NCI-H2029 treated with DMSO at 0.1 percent for 48 hours (cell line): ENCODE data around the gene HMGA1.
"Not testable (repeated sequence)": the region's sequence is repeated elsewhere in the genome, so short reads cannot be mapped to it uniquely, and the experiment has no call there.

ENCODE experiments used
- DNase-seq: peaks from one replicate; lab custom pipeline; 2025; lab: John Stamatoyannopoulos, UW

The HMGA1 gene

DNA sequence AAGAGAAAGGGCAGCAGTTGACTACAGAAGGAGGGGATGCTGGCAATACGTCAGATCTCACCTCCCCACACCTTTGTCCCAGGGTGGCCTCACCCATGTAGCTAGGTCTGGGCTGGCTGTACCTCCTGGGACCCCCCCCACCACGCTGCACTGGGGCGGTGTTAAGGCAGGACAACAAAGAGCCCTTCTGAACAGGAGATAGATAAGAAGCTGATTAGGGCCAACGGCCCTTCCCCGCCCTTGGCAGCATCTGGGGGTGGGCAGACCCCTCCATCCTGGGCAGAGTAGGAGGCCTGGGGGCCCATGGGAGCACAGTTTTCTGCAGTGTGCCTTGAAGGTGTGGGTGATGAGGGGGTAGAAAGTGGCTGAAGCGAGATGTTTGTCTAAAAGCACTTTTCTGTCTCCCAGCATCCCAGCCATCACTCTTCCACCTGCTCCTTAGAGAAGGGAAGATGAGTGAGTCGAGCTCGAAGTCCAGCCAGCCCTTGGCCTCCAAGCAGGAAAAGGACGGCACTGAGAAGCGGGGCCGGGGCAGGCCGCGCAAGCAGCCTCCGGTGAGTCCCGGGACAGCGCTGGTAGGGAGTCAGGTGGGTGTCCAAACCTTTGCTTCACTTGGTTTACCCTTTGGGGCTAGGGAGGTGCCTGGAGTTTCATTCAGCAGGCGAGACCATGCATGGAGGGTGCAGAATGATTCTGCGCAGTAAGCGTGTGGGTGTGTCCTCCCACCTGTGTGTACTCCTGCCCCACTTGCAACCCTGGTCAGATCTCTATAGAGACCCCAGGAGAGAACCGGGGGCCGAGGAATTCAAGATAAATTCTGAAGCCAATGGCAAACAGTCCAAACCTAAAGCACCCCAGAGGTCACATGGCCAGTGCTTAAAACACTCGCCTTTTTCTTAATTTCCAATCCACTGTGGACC is 3.9 kb downstream of the HMGA1 start:
- DNase-seq = no peak

- DNase-seq = no peak
Observed at GRCh38 chr6:34241351-34242215, 4.9 kb downstream of the HMGA1 start.

DNA sequence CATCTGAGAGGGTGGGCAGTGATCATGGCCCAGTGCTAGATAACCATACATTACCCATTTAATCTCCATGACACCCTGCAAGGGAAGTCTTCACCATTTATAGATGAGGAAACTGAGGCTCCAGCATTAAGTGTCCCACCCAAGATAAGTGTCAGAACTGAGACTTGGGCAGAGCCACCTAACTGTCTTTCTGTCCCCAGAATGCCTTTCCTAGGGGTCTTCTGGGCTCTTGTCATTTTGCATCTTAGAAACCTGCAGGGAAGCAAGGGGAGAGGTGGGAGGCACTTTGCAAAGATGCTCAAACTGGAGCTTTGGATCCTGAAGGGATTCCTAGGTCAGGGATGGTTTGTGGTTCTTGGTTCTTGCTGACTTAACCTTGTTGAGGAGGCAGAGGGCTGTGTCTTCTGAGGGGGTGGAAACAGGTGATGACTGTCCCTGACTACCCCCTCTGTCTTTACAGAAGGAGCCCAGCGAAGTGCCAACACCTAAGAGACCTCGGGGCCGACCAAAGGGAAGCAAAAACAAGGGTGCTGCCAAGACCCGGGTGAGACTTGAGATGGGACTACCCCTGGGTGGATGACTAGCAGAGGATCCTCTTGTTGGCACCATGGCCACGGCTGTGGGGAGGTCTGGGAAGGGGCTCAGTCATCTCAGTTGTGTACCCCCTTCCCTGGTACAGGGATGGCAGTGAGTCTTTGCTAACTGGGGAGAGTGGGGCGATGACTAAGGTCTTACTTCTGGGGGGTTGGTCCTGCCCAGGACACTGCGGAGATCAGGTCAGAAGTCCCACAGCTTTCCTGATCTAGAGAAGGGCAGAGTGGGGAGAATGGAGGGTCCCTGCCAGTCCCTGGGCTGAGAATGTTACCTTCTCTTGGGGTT is 5.8 kb downstream of the HMGA1 start:
- DNase-seq = no peak

GRCh38 chr6:34243131-34243771 is 6.6 kb downstream of the HMGA1 start:
- DNase-seq = no peak

DNA sequence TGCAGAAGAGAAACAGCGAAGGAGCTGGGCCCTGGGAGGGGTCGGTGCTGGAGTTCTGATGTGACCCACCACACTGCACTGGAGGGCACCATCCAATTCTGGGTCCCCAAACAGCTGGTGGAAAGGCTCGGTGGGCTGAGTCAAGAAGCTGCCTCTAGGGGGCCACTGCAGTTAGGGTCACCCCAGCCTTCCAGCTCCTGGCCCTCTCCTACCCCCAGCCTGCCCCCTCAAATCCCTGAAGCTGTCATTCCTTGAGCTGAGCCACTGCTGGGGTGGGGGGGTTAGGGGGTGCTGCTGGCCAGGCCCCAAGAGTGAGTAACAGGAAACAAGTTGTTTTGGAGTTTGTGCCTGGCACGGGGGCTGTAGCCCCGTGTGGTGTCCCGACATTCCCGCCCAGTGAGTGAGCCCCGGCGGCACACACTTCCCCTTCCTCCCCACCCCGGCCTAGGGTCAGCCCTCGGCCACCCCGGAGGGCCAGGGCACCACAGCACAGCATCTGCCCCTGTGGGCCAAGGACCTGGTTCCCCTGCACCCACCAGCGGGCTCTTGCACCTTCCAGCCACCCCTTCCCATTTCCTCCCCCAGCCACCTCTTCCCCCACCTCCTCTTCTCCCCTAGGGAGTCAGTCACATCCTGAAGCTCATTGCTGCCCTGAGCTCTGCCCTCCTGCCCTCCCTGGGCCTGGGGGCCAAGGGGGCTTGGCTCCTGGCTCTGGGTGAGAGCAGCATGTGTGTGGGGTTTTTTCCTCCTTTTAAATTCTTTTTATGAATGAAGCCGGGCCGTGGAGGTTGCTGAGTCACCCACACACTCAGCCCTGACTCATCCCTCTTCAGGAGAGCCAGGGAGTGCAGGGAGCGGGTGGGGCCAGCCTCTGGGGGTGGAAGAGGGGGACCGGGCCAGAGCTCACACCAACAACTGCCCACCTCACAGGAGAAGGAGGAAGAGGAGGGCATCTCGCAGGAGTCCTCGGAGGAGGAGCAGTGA is 7.5 kb downstream of the HMGA1 start:
- DNase-seq = no peak

- not testable (repeated sequence) for DNase-seq
Observed at GRCh38 chr6:34245032-34245760, 8.5 kb downstream of the HMGA1 start.

GRCh38 chr6:34245761-34246140 is 9.1 kb downstream of the HMGA1 start:
- not testable (repeated sequence) for DNase-seq

- DNase-seq = no peak
Observed at GRCh38 chr6:34246249-34246562, 9.5 kb downstream of the HMGA1 start.

DNA sequence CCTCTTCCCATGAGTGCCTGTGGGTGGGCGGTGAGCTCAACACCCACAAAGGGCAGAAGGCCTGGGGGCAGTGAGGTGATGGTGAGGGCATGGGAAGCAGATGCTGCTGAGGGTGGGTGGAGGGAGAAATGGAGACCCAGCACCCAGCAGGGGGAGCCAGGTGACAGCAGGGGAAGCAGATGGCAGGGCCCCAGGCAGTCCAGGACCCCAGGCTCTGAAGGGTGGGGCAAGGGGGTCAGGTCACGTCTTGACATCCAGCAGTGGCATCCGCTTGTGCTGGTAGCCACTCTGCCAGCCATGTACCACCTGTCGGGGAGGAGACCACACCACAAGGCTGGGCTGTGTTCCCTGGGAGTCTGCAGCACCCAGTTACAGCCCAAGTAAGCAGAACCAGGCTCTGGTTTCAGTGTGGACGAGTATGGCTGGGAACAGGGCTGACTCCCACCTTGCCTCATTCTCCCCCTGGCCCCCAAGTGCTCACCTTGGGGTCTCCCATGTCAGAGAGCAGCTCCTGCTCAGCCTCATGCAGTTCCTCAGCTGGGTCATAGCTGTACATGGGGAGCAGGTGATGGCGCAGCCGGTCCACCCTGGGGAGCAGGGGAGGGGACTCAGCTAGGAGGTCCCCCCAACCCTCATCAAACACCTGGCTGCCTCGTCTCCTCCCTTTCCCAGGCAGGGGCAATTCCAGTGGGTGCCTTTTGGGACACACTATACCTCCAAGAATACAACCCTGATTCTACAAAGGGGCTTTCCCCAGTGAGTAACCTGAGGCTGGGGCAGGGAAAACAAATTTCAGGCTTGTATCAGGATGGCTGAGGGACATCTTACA is 10.1 kb downstream of the HMGA1 start:
- DNase-seq = no peak

DNA sequence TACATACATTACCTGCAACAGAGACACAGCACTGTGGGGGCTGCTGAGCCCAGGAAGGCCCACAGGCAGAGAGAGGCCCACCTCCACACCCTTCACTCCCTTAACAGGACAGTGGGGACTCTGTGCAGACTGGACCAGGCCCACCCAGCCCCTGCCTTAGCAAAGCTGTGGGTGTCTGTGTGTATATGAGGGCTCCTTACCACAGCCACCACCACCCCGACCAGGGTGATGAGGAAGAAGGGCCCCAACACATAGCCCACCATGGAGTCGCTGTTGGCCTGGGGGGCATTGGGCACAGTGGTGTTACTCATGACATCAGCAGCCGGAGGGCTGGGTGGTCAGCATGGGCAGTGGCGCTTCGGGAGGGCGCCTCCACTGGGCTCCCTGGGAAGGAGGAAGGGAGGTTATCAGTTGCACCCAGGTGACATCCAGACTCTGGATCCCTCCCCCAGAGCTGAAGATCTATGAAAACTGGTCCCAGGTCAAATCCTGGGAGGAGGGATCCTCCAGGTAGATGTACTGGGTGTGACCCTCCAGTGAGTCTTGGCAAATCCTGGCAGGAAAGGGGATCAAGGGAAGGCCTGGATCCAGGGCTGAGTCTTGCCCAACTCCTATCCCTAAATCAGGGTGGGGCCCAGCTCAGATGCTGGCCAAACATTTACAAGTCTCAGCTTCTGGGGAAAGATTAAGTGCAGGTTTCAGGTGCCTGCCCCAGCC is 11.0 kb downstream of the HMGA1 start:
- DNase-seq = no peak

- DNase-seq = no peak
Observed at GRCh38 chr6:34248198-34248726, 11.6 kb downstream of the HMGA1 start.

- peak; percentile 84 for DNase-seq
Observed at GRCh38 chr6:34248727-34249468, 12.2 kb downstream of the HMGA1 start, which contains the start of gene SMIM29. SMIM29 (minus strand) TSS chr6:34249006; CDS start chr6:34247791, 1,215 bp downstream.

DNA sequence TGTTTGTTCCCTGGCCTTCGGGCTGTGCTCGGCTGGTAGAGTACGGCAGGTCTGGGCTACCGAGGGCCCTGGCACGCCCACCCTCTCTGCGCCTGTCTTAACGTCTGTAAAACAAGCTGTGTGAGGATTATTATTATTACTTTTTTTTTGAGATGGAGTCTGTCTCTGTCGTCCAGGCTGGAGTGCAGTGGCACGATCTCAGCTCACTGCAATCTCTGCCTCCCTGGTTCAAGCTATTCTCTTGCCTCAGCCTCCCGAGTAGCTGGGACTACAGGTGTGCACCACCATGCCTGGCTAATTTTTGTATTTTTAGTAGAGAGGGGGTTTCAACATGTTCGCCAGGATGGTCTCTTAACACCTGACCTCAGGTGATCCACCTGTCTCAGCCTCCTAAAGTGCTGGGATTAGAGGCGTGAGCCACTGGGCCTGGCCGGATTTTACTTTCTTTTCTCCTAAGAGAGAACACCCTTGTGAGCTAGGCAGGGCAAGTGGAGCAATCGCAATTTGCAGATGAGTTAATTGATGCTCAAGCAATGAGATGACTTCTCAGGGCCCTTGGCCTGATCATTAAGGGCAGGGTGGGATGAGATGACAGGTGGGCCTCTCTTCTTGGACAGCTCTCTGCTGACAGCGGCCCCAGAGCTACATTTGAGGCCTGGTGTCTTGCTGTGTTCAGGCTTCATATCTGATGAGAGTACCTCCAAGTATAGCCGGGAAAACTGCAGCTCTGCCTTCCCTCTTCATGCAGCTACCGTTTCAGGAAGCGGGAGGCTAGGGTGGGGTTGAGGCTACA is 13.0 kb downstream of the HMGA1 start:
- no peak for DNase-seq

- not testable (repeated sequence) for DNase-seq
Observed at GRCh38 chr6:34252395-34252794, 15.7 kb downstream of the HMGA1 start.

- no peak for DNase-seq
Observed at GRCh38 chr6:34259529-34260069, 22.9 kb downstream of the HMGA1 start.
